ENCODE measurements around the gene PARP6. TPM values are rescaled to one million over a fixed set of nuclear protein-coding genes. Genes with fewer than 3 reads are reported as not detected.

PARP6 gene
- total RNA-seq, 1 donor from 2014 or later, result 16.0 TPM

DNA sequence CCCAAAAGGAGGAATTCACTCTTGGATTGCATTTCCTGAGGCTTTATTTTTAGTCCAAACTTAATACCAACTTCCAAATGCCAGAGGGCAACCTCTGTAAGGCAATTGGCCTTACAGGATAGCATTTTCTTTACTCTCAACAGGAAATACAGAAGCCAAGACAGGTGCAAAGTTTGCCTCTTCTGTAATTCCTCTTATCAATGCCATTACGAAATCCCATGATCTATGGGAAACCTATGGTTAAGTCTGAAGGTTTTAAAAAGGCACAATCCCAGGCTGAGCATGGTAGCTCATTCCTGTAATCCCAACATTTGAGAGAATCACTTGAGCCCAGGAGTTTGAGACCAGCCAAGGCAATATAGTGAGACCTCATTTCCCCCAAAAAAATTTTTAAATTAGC is 56.3 kb downstream of the PARP6 start:
- TF ChIP-seq, protein P1, sequence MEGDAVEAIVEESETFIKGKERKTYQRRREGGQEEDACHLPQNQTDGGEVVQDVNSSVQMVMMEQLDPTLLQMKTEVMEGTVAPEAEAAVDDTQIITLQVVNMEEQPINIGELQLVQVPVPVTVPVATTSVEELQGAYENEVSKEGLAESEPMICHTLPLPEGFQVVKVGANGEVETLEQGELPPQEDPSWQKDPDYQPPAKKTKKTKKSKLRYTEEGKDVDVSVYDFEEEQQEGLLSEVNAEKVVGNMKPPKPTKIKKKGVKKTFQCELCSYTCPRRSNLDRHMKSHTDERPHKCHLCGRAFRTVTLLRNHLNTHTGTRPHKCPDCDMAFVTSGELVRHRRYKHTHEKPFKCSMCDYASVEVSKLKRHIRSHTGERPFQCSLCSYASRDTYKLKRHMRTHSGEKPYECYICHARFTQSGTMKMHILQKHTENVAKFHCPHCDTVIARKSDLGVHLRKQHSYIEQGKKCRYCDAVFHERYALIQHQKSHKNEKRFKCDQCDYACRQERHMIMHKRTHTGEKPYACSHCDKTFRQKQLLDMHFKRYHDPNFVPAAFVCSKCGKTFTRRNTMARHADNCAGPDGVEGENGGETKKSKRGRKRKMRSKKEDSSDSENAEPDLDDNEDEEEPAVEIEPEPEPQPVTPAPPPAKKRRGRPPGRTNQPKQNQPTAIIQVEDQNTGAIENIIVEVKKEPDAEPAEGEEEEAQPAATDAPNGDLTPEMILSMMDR (conservative IDR thresholded peaks at IDR 0.05; ENCODE audit: low read depth, low read length), result no peak
- no peak overlapping the region for H3K4me3 ChIP-seq (ENCODE audit: low read depth, low read length)
- no peak for DNase-seq (ENCODE audit: low read depth)

DNA sequence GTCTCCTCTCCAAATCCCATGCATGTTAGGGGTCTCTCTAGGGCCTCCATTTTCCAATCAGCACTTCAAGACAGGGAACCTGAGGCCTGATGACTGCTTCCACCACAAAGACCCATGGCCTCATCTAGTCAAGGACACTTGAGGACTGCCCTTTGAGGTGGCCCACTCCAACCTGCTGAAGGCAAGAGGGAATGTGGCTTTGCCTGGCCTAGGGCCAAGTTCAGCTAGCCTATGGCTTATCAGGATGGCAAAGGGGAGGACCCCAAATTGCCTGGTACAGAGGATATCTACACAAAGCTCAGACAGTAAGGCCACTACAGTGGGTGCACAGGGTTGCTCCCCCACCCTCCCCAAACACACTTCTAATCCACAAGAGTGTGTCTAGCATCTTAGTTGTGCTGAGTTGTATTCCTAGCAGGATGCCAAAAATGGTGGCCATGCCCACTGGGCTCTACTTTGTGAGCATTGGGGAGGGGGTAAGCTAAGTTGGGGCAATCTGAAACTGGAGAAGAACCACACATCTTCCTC is 64.7 kb downstream of the PARP6 start:
- H3K4me3 ChIP-seq (ENCODE audit: low read depth, low read length), result no peak overlapping the region
- TF ChIP-seq, protein P1 (conservative IDR thresholded peaks at IDR 0.05; ENCODE audit: low read depth, low read length), result no peak
- no peak for DNase-seq (ENCODE audit: low read depth)

DNA sequence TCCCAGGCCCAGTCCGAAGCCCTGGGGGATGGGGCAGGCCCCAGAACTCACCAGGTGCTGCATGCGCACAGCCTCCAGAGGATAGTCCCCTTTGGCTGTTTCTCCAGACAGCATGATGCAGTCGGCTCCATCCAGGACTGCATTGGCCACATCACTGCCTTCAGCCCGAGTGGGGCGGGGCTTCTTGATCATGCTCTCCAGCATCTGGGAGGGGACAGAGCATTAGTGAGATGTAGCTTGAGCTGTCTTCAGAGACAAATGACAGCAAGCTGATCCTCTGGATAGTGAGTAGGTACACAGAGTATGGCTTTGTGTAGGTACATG is 65.7 kb downstream of the PARP6 start:
- H3K4me3 ChIP-seq (ENCODE audit: low read depth, low read length), result no peak overlapping the region
- no peak for DNase-seq (ENCODE audit: low read depth)
- TF ChIP-seq, protein P1 (conservative IDR thresholded peaks at IDR 0.05; ENCODE audit: low read depth, low read length), result no peak

DNA sequence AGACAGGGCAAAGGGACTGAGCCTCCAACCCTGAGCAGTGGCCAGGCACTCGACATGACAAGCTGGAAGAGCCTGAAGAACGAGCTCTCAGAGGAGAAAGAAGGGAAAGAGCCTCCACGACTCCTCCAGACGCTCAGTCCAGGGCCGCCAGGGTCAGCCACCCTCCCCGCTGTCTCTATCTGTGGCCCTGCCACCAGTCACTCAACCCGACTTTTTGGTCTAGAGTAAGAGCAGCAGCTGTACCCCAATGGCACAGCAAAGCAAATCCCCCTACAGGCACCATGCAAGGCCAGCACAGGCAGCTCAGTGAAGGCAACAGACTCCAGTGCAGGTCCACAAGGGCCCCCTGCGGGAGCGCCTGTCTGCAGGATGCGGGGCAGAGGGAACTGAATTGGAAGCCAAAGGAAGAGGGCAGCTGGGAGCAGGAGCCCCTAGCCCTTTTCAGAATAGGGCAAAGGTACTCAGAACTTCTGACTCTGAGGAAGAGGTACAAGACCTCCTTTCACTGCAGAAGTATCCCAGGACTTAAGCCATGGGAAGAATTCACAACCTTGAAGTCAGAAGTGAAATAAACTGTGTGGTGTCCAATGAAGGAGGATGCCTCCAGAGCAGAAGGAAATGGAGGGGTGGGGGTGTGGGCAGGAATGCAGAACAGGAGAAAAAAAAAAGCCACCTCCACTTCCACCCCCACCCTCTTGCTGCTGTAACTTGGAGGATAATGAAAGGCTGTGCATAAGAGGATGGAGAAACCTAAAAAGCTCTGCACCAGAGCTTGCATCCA is 66.3 kb downstream of the PARP6 start:
- H3K4me3 ChIP-seq (ENCODE audit: low read depth, low read length), result no peak overlapping the region
- TF ChIP-seq, protein P1 (conservative IDR thresholded peaks at IDR 0.05; ENCODE audit: low read depth, low read length), result no peak
- DNase-seq (ENCODE audit: low read depth), result no peak

DNA sequence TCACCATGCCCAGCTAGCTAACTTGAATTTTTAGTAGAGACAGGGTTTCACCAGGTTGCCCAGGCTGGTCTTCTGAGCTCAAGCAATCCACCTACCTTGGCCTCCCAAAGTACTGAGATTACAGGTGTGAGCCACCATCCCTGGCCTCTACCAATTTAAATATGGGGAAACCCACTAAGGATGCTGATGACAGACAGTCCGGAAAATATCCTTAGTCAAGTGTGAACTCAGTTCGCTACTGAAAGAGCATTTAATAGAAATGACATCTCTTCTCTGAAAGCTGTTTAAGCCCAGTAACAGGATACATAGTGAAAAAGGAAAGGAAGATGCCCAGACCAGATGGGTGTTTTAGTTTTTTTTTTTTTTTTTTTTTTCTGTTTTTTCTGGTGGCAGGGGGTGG is 67.1 kb downstream of the PARP6 start:
- TF ChIP-seq, protein P1 (conservative IDR thresholded peaks at IDR 0.05; ENCODE audit: low read depth, low read length), result no peak
- DNase-seq (ENCODE audit: low read depth), result no peak
- no peak overlapping the region for H3K4me3 ChIP-seq (ENCODE audit: low read depth, low read length)

DNA sequence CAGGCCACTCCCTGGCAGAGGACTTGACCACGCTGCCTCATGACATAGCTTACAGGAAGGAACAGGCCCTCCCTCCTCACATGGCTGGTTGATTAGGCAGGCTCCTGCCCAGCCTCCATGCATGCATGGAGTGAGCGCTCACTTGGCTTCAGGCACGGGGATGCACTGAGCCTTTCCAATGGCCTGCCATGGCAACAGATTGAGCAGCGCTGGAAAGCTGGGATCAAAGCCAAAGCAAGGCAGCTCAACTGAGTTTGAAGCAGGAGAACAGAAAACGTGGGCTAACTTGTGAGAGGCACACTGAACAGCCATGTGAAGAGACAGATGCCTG is 68.9 kb downstream of the PARP6 start:
- TF ChIP-seq, protein P1 (conservative IDR thresholded peaks at IDR 0.05; ENCODE audit: low read depth, low read length), result no peak
- peak; percentile 86 for DNase-seq (ENCODE audit: low read depth)

More for the DNA sequence above, 68.9 kb downstream of the PARP6 start:
- H3K4me3 ChIP-seq (ENCODE audit: low read depth, low read length), result no peak overlapping the region

Data from epithelial cell of proximal tubule (primary cell).